WTC11 (cell line): ENCODE data around the gene EIF5.

Experiments used
- CTCF ChIP-seq: fragments of 200-600 bp; IDR thresholded peaks from 2 replicates; pipeline ENCODE4 v1.8.0; 2022; ENCODE audit warnings: antibody characterized with exemption
- FOXP1 ChIP-seq: sonication (generic); formaldehyde crosslinking; IDR thresholded peaks from 2 replicates; pipeline ENCODE4 v1.8.0; 2022; ENCODE audit warnings: missing genetic modification reagents, mild to moderate bottlenecking, moderate library complexity, borderline replicate concordance
- GTF2I ChIP-seq: fragments of 250-450 bp; sonication (Bioruptor Pico); conservative IDR thresholded peaks from 2 replicates; pipeline ENCODE4 v1.4.0; 2021; ENCODE audit warnings: mild to moderate bottlenecking
- PRDM15 ChIP-seq: sonication (generic); formaldehyde crosslinking; IDR thresholded peaks from 2 replicates; pipeline ENCODE4 v1.8.0; 2022; ENCODE audit warnings: missing genetic modification reagents
- USF1 ChIP-seq: sonication (generic); formaldehyde crosslinking; IDR thresholded peaks from 2 replicates; pipeline ENCODE4 v1.8.0; 2022; ENCODE audit warnings: mild to moderate bottlenecking, missing genetic modification reagents
- ZBTB21 ChIP-seq: sonication (generic); formaldehyde crosslinking; IDR thresholded peaks from 2 replicates; pipeline ENCODE4 v1.8.1; 2023; ENCODE audit warnings: mild to moderate bottlenecking, missing genetic modification reagents, borderline replicate concordance
- TF ChIP-seq, protein P1 (sequence below): sonication (generic); formaldehyde crosslinking; conservative IDR thresholded peaks from 2 replicates; pipeline ENCODE4 v1.8.1; 2023; ENCODE audit warnings: mild to moderate bottlenecking, low read depth, missing genetic modification reagents, moderate library complexity

GRCh38 chr14:103362780-103363179 lies 28.7 kb downstream of the EIF5 start:
- no peak for TF ChIP-seq CTCF
- TF ChIP-seq GTF2I (CRISPR knock-in tag): no peak
- no peak for TF ChIP-seq FOXP1 (CRISPR knock-in tag)
- TF ChIP-seq USF1 (CRISPR knock-in tag): no peak
- TF ChIP-seq ZBTB21 (CRISPR knock-in tag): no peak
- no peak for TF ChIP-seq PRDM15 (CRISPR knock-in tag)
- TF ChIP-seq, protein P1, sequence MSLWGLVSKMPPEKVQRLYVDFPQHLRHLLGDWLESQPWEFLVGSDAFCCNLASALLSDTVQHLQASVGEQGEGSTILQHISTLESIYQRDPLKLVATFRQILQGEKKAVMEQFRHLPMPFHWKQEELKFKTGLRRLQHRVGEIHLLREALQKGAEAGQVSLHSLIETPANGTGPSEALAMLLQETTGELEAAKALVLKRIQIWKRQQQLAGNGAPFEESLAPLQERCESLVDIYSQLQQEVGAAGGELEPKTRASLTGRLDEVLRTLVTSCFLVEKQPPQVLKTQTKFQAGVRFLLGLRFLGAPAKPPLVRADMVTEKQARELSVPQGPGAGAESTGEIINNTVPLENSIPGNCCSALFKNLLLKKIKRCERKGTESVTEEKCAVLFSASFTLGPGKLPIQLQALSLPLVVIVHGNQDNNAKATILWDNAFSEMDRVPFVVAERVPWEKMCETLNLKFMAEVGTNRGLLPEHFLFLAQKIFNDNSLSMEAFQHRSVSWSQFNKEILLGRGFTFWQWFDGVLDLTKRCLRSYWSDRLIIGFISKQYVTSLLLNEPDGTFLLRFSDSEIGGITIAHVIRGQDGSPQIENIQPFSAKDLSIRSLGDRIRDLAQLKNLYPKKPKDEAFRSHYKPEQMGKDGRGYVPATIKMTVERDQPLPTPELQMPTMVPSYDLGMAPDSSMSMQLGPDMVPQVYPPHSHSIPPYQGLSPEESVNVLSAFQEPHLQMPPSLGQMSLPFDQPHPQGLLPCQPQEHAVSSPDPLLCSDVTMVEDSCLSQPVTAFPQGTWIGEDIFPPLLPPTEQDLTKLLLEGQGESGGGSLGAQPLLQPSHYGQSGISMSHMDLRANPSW (CRISPR knock-in tag): no peak
